OCI-LY1 (cell line): Measurements from ENCODE around the gene PIEZO1.

ENCODE experiments used
- EZH2 ChIP-seq: fragments of 200-600 bp; sonication (generic), shearing (Covaris generic); IDR thresholded peaks from 2 replicates; pipeline ENCODE4 v1.8.0; 2017; ENCODE audit warnings: borderline replicate concordance, mixed run types, mild to moderate bottlenecking, antibody characterized with exemption, low read length, moderate library complexity, mixed read lengths
- TF ChIP-seq, protein P1 (sequence below): fragments of 200-600 bp; sonication (generic), shearing (Covaris generic); IDR thresholded peaks from 2 replicates; pipeline ENCODE4 v1.5.1; 2017; ENCODE audit warnings: mild to moderate bottlenecking, antibody characterized with exemption, low read length, moderate library complexity, mixed read lengths

DNA sequence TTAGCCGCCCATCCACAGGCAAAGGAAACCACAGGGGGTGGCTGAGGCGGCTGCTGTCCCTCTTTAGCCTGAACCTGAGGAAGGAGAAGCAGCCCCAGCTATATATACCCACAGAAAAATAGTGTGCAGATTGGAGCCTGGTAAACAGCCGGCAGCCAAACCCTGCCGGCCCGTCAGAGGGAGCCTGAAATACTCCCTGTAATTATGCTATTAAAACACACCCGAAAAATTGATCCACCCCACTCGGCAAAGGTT is 6.8 kb downstream of the PIEZO1 start:
- TF ChIP-seq EZH2: no peak
- TF ChIP-seq, protein P1, sequence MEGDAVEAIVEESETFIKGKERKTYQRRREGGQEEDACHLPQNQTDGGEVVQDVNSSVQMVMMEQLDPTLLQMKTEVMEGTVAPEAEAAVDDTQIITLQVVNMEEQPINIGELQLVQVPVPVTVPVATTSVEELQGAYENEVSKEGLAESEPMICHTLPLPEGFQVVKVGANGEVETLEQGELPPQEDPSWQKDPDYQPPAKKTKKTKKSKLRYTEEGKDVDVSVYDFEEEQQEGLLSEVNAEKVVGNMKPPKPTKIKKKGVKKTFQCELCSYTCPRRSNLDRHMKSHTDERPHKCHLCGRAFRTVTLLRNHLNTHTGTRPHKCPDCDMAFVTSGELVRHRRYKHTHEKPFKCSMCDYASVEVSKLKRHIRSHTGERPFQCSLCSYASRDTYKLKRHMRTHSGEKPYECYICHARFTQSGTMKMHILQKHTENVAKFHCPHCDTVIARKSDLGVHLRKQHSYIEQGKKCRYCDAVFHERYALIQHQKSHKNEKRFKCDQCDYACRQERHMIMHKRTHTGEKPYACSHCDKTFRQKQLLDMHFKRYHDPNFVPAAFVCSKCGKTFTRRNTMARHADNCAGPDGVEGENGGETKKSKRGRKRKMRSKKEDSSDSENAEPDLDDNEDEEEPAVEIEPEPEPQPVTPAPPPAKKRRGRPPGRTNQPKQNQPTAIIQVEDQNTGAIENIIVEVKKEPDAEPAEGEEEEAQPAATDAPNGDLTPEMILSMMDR: no peak
